Inferior parietal cortex (tissue), 1 donor: ENCODE measurements around the gene IFI27L1.
A peak's percentile ranks its signal among the peaks of the same experiment; 100 is the strongest.
"Not testable (repeated sequence)": the region's sequence is repeated elsewhere in the genome, so short reads cannot be mapped to it uniquely, and the experiment has no call there.

Source experiments
- DNase-seq: peaks from one replicate; pipeline ENCODE4 v3.0.0-alpha.2; 2016; ENCODE audit errors: extremely low spot score

Gene IFI27L1

GRCh38 chr14:94048691-94049624, 32.2 kb upstream of the IFI27L1 start:
- no peak for DNase-seq

GRCh38 chr14:94049625-94050023, 31.5 kb upstream of the IFI27L1 start:
- no peak for DNase-seq

- DNase-seq, result no peak
Observed at GRCh38 chr14:94050231-94050880, 30.8 kb upstream of the IFI27L1 start.

- DNase-seq, result peak; percentile 72
Observed at GRCh38 chr14:94051115-94051514, 30.0 kb upstream of the IFI27L1 start.

DNA sequence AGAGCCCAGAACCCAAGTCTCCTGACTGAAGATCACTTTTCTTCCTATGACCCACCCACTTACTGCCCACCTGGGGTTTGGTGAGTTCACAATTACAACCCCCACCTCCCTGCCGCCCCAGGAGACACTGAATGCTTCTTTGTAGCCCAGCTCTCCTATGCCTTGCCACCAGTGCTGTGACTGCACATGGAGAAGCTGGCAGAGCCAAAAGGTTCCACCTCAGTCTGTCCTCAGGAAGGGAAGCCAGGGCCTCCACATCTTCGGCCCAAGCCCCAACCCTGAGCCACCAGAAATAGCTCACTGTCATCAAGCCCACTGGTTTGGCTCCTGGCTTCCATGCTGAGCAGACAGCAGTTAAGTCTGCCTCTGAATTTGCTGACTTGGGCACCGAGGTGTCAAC, 29.3 kb upstream of the IFI27L1 start:
- DNase-seq, result no peak

DNA sequence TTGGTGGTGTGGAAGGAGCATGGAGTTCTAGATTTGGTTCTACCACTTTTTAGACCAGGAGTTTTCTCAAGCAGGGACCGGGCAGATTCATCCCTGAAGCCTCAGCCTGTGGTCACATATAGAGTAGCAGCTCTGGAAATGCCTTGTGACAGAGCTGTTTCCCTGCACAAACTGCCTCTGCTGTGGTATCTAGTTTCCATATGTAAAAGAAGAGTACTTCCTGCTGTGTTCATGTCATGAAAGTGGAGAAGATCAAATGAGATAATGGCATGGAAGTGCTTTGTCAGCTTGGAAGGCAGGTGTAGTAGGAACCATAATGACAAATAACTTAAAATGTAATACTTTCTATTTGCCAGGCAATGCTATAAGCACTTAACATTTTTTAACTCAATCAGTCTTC, 28.9 kb upstream of the IFI27L1 start:
- DNase-seq, result no peak

GRCh38 chr14:94052662-94053061, 28.4 kb upstream of the IFI27L1 start:
- DNase-seq, result no peak

DNA sequence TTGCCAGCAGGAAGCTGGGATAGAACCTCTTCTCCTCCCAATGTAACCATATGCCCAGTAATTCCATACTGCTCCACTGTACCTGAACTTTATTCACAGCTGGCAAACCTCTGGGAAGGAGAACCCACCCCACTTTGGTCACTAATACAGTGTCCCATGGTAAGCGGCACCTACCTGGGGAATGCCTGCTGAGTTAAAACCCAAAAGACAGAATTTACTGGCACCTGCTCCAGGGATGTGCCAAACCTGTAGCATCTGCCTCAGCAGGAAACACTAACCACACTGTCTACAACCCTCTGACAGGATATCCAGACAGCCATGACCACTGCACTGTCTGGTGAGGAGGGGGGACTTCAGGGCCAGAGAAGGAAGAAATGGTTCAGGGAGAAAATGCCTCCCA, 26.7 kb upstream of the IFI27L1 start:
- DNase-seq, result no peak

GRCh38 chr14:94054936-94055335, 26.2 kb upstream of the IFI27L1 start:
- DNase-seq, result no peak

DNA sequence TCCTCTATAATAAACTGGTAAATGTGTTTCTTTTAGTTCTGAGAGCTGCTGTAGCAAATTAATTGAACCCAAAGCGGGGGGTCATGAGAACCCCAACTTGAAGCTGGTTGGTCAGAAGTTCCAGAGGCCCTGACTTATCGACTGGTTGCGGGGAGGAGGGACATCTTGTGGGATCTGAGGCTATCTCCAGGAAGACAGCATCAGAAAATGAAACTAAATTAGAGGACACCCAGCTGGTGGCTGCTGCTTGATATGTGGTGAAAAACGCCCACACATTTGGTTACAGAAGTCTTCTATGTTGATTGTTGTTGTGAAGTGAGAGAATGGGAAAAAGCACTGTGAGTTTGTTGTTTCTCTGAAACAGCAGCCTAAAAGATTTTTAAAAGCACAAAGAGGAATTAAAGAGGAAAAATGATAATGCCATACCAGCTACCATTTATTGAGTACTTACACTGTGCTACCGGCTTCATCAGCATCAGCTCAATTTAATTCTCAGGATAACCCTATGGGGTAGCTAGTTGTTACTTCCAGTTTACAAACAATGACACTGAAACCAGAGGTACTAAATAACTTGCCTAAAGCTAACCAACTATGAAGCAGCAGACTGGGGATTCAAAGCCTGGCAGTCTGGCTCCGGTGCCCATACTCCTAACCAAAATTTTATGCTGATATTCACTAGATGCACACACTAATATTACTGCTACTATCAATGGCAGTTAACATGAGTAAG, 24.4 kb upstream of the IFI27L1 start:
- DNase-seq, result no peak

- no peak for DNase-seq
Observed at GRCh38 chr14:94058128-94058673, 22.9 kb upstream of the IFI27L1 start.

GRCh38 chr14:94058674-94059138, 22.4 kb upstream of the IFI27L1 start:
- no peak for DNase-seq

- DNase-seq, result no peak
Observed at GRCh38 chr14:94059998-94060397, 21.1 kb upstream of the IFI27L1 start.

GRCh38 chr14:94062344-94062940, 18.7 kb upstream of the IFI27L1 start:
- DNase-seq, result no peak

DNA sequence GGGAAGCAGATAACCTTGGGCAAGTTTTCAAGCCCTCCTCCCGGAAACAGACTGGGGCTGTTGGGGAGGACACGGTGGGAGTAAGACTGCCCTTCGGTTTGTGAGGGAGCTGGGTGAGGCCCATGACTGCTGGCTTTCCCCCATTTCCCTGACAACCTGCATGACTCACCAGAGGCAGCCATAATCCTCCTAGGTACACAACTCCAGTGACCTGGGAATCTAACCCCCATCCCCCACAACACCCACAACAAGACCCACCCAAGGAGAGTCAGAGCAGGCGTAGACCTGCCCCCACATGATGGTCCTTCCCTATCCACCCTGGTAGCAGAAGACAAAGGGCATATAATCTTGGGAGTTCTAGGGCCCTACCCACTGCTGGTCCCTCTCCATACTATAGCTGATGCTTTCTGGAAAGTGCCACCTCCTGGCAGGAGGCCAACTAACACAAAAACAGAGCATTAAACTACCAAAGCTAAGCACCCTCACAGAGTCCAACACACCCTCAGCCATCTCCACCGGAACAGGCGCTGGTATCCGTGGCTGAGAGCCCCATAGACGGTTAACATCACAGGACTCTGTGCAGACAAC, 14.9 kb upstream of the IFI27L1 start:
- DNase-seq, result no peak

DNA sequence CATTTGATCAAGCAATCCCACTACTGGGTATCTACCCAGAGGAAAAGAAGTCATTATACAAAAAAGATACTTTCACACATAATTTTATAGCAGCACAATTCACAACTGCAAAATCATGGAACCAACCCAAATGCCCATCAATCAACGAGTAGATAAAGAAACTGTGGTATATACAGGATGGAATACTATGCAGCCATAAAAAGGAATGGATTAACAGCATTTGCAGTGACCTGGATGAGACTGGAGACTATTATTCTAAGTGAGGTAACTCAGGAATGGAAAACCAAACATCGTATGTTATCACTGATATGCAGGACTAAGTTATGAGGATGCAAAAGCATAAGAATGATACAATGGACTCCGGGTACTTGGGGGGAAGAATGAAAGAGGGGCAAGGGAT, 9.0 kb upstream of the IFI27L1 start:
- DNase-seq, result not testable (repeated sequence)

DNA sequence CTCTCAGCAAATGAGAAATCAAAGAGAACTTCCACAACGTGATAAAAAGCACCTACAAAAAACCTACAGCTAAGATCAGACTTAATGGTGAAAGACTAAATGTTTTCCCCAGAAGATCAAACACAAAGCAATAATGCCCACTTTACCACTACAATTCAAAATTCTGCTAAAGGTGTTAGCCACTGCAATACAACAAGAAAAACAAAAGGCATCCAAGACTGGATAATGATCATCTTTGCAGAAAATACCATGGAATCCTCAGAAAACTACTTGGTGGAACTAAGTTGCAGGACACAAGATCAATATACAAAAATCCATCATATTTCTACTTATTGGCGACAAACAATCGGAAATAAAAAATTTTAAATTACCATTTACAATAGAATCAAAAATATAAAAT, 6.6 kb upstream of the IFI27L1 start:
- no peak for DNase-seq

GRCh38 chr14:94075008-94075407, 6.1 kb upstream of the IFI27L1 start:
- DNase-seq, result no peak

GRCh38 chr14:94077111-94077821, 3.8 kb upstream of the IFI27L1 start:
- DNase-seq, result no peak

DNA sequence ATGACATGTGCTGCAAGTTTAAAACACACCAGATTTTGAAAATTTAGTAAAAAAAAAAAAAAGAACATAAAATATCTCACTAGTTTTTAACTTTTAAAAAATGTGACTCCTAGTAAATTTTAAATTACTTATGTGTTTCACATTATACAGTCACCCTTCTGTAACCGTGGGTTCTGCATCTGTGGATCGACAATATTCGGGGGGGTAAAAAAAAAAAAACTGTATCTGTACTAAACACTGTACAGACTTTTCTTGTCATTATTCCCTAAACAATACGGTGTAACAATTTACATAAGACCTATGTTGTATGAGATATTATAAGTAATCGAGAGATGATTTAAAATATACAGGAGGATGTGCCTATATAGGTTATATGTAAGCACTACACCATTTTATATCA, 3.3 kb upstream of the IFI27L1 start:
- DNase-seq, result no peak
